H1 (cell line): ENCODE results near the gene NDST4. TPM values are rescaled to one million over a fixed set of nuclear protein-coding genes. Genes with fewer than 3 reads are reported as not detected.

Source experiments
- CTCF ChIA-PET: fragments of 300-600 bp; sonication (Branson Sonifier 250); formaldehyde crosslinking; loops from one replicate; lab custom pipeline; 2021; ENCODE audit not compliant: partially characterized antibody; lab: Charles Lee
- POLR2A ChIA-PET: fragments of 300-600 bp; sonication (Branson Sonifier 250); formaldehyde crosslinking; loops from one replicate; lab custom pipeline; 2021; ENCODE audit warnings: inconsistent platforms; ENCODE audit not compliant: partially characterized antibody; lab: Charles Lee
- DNase-seq, 2 experiments: peaks; one replicate each; pipeline versions ENCODE4 v3.0.0 to v3.0.0-alpha.2; 2010 to 2022; ENCODE audit warnings: low spot score in 2 of 2, low read depth in 1 of 2, mixed read lengths in 1 of 2
- FAIRE-seq: peaks from 2 replicates; lab custom pipeline; 2011; peaks lifted over from hg19 to GRCh38; lab: Jason Lieb, UNC
- H2AFZ ChIP-seq: 2 replicates; pipeline ENCODE4 v1.8.1; 2012; ENCODE audit warnings: low read length, inconsistent platforms
- H2AK5ac ChIP-seq: 2 replicates; pipeline ENCODE4 v1.6.1; 2013; ENCODE audit warnings: low read depth, low read length
- H2BK120ac ChIP-seq: replicated peaks from 2 replicates; pipeline ENCODE3; 2013; ENCODE audit warnings: low read depth, low read length, inconsistent platforms
- H2BK12ac ChIP-seq: 2 replicates; pipeline ENCODE4 v1.6.1; 2013; ENCODE audit warnings: low read depth, low read length
- H2BK15ac ChIP-seq: 2 replicates; pipeline ENCODE4 v1.6.1; 2013; ENCODE audit warnings: low read length
- H2BK20ac ChIP-seq: 2 replicates; pipeline ENCODE4 v1.6.1; 2013; ENCODE audit warnings: low read length
- H2BK5ac ChIP-seq: 2 replicates; pipeline ENCODE4 v1.6.1; 2013; ENCODE audit warnings: low read depth, low read length
- H3K14ac ChIP-seq: 2 replicates; pipeline ENCODE4 v1.6.1; 2013; ENCODE audit warnings: inconsistent platforms; ENCODE audit not compliant: insufficient read length
- H3K18ac ChIP-seq: 2 replicates; pipeline ENCODE4 v1.6.1; 2013; ENCODE audit warnings: low read length; ENCODE audit errors: extremely low read depth
- H3K23ac ChIP-seq: 2 replicates; pipeline ENCODE4 v1.6.1; 2013; ENCODE audit warnings: inconsistent platforms; ENCODE audit not compliant: insufficient read length
- H3K23me2 ChIP-seq: 2 replicates; pipeline ENCODE4 v1.6.1; 2013; ENCODE audit warnings: low read depth, low read length
- H3K27ac ChIP-seq: 2 replicates; pipeline ENCODE4 v1.6.1; 2011; ENCODE audit warnings: low read depth, low read length, inconsistent platforms
- H3K27me3 ChIP-seq, 4 experiments: replicated peaks in 1 of 4; 1 replicate in 1 of 4; 2 replicates in 3 of 4; pipeline versions ENCODE4 v1.6.1 to v1.8.1; 2011 to 2013; ENCODE audit warnings: low read length in 3 of 4, mild to moderate bottlenecking in 3 of 4, inconsistent platforms in 2 of 4, mixed read lengths in 2 of 4, moderate library complexity in 1 of 4; ENCODE audit not compliant: control insufficient read depth in 3 of 4, insufficient read depth in 3 of 4; ENCODE audit errors: extremely low read depth in 1 of 4
- H3K36me3 ChIP-seq, 4 experiments: 2 replicates each; pipeline versions ENCODE4 v1.6.1 to v1.8.1; 2011 to 2013; ENCODE audit warnings: mild to moderate bottlenecking in 4 of 4, low read length in 3 of 4, moderate library complexity in 2 of 4, control low read depth in 1 of 4, inconsistent platforms in 1 of 4; ENCODE audit not compliant: insufficient read depth in 4 of 4, control insufficient read depth in 2 of 4
- H3K4ac ChIP-seq: replicated peaks from 2 replicates; pipeline ENCODE3; 2013; ENCODE audit warnings: low read length, low read depth, mixed read lengths, inconsistent platforms; ENCODE audit not compliant: insufficient read length
- H3K4me1 ChIP-seq, 4 experiments: replicated peaks in 1 of 4; 1 replicate in 1 of 4; 2 replicates in 3 of 4; pipeline versions ENCODE4 v1.6.1 to v1.8.1; 2011 to 2013; ENCODE audit warnings: low read length in 3 of 4, inconsistent platforms in 2 of 4, mixed read lengths in 1 of 4; ENCODE audit not compliant: insufficient read depth in 4 of 4, control insufficient read depth in 3 of 4
- H3K4me2 ChIP-seq, 2 experiments: 2 replicates each; pipeline versions ENCODE4 v1.6.1 to v1.8.1; 2011 to 2013; ENCODE audit warnings: low read depth in 2 of 2, low read length in 2 of 2, control low read depth in 1 of 2, inconsistent platforms in 1 of 2, mild to moderate bottlenecking in 1 of 2; ENCODE audit not compliant: insufficient read depth in 1 of 2
- H3K4me3 ChIP-seq, 4 experiments: fragments of 200-600, 300-600 bp in 1 of 4; sonication (generic), shearing (Covaris generic), sonication (Bioruptor Twin) in 1 of 4; 2 replicates each; pipeline versions ENCODE4 v1.5.1 to v1.8.1; 2011 to 2016; ENCODE audit warnings: low read length in 4 of 4, low read depth in 3 of 4, control low read depth in 2 of 4, inconsistent platforms in 2 of 4, mild to moderate bottlenecking in 2 of 4, mixed read lengths in 1 of 4, moderate library complexity in 1 of 4; ENCODE audit not compliant: insufficient read depth in 2 of 4; ENCODE audit errors: extremely low read depth in 1 of 4
- H3K56ac ChIP-seq: replicated peaks from 2 replicates; pipeline ENCODE3; 2013; ENCODE audit warnings: low read depth, mild to moderate bottlenecking, mixed read lengths, low read length, inconsistent platforms; ENCODE audit not compliant: insufficient read length
- H3K79me1 ChIP-seq: 2 replicates; pipeline ENCODE4 v1.6.1; 2013; ENCODE audit warnings: low read depth, low read length, control low read depth
- H3K79me2 ChIP-seq, 2 experiments: 2 replicates each; pipeline versions ENCODE4 v1.6.1 to v1.8.1; 2012 to 2013; ENCODE audit warnings: low read length in 2 of 2, mild to moderate bottlenecking in 2 of 2, inconsistent platforms in 1 of 2; ENCODE audit not compliant: insufficient read depth in 2 of 2, control insufficient read depth in 1 of 2
- H3K9ac ChIP-seq, 4 experiments: replicated peaks in 1 of 4; 1 replicate in 1 of 4; 2 replicates in 3 of 4; pipeline versions ENCODE4 v1.6.1 to v1.8.1; 2011 to 2013; ENCODE audit warnings: low read depth in 3 of 4, low read length in 3 of 4, control low read depth in 2 of 4, mild to moderate bottlenecking in 2 of 4, moderate library complexity in 2 of 4, inconsistent platforms in 1 of 4; ENCODE audit errors: extremely low read depth in 1 of 4
- H3K9me3 ChIP-seq, 2 experiments: 2 replicates each; pipeline versions ENCODE4 v1.6.1 to v1.8.1; 2012 to 2013; ENCODE audit warnings: mild to moderate bottlenecking in 2 of 2, moderate library complexity in 2 of 2, control low read depth in 1 of 2, inconsistent platforms in 1 of 2, low read depth in 1 of 2, low read length in 1 of 2, mixed read lengths in 1 of 2; ENCODE audit not compliant: insufficient read depth in 2 of 2
- H4K20me1 ChIP-seq, 2 experiments: replicated peaks in 1 of 2; 2 replicates each; pipeline versions ENCODE3 to v1.8.1; 2011 to 2013; ENCODE audit warnings: inconsistent platforms in 2 of 2, low read length in 2 of 2, mild to moderate bottlenecking in 1 of 2; ENCODE audit not compliant: insufficient read depth in 2 of 2, control insufficient read depth in 1 of 2
- H4K5ac ChIP-seq: 2 replicates; pipeline ENCODE4 v1.6.1; 2013; ENCODE audit warnings: low read length, low read depth, mixed read lengths, inconsistent platforms; ENCODE audit not compliant: insufficient read length
- H4K8ac ChIP-seq: 2 replicates; pipeline ENCODE4 v1.8.0; 2013; ENCODE audit warnings: mild to moderate bottlenecking, moderate library complexity, low read length, inconsistent platforms; ENCODE audit not compliant: insufficient read depth; ENCODE audit errors: extremely low read depth
- H4K91ac ChIP-seq: replicated peaks from 2 replicates; pipeline ENCODE3; 2013; ENCODE audit warnings: low read length, mixed read lengths, inconsistent platforms; ENCODE audit not compliant: insufficient read length
- BCL11A ChIP-seq, 2 experiments: IDR thresholded peaks; one replicate each; pipeline ENCODE4 v1.6.1; 2011; ENCODE audit warnings: low read depth in 2 of 2, low read length in 2 of 2, mild to moderate bottlenecking in 2 of 2
- CBX5 ChIP-seq: fragments of 300-800, 300-1000 bp; sonication (generic); IDR thresholded peaks from 2 replicates; pipeline ENCODE4 v1.7.1; 2016; ENCODE audit warnings: antibody characterized with exemption, low read length, low read depth
- CEBPB ChIP-seq: IDR thresholded peaks from 2 replicates; pipeline ENCODE4 v1.6.1; 2012; ENCODE audit warnings: low read depth, low read length
- CHD2 ChIP-seq: IDR thresholded peaks from 2 replicates; pipeline ENCODE4 v1.6.1; 2012; ENCODE audit warnings: low read length, improper control_type of control experiment
- CTBP2 ChIP-seq: IDR thresholded peaks from 2 replicates; pipeline ENCODE4 v1.7.0; 2011; ENCODE audit warnings: borderline replicate concordance, mild to moderate bottlenecking, moderate library complexity, mixed read lengths, low read length; ENCODE audit not compliant: insufficient read depth, insufficient read length
- EGR1 ChIP-seq: IDR thresholded peaks from 2 replicates; pipeline ENCODE4 v1.6.1; 2011; ENCODE audit warnings: low read depth, low read length, borderline replicate concordance
- KDM5A ChIP-seq: fragments of 200-600 bp; IDR thresholded peaks from 2 replicates; pipeline ENCODE4 v1.7.1; 2012; ENCODE audit warnings: mild to moderate bottlenecking, low read length, inconsistent platforms, mixed read lengths
- MAX ChIP-seq: IDR thresholded peaks from 2 replicates; pipeline ENCODE4 v1.6.1; 2012; ENCODE audit warnings: inconsistent platforms
- POLR2AphosphoS5 ChIP-seq: IDR thresholded peaks from 2 replicates; pipeline ENCODE4 v1.6.1; 2011; ENCODE audit warnings: low read depth, low read length
- POU5F1 ChIP-seq: IDR thresholded peaks from 2 replicates; pipeline ENCODE4 v1.6.1; 2011; ENCODE audit warnings: low read depth, mild to moderate bottlenecking, low read length, moderate library complexity
- SIN3A ChIP-seq, 2 experiments: IDR thresholded peaks in 1 of 2; conservative IDR thresholded peaks in 1 of 2; 2 replicates each; pipeline ENCODE4 v1.6.1; 2011 to 2012; ENCODE audit warnings: low read length in 2 of 2, improper control_type of control experiment in 1 of 2, low read depth in 1 of 2, mild to moderate bottlenecking in 1 of 2
- SP2 ChIP-seq: IDR thresholded peaks from 2 replicates; pipeline ENCODE4 v1.6.1; 2012; ENCODE audit warnings: mild to moderate bottlenecking, low read length, inconsistent platforms
- TCF12 ChIP-seq: IDR thresholded peaks from 2 replicates; pipeline ENCODE4 v1.6.1; 2011; ENCODE audit warnings: low read depth, mild to moderate bottlenecking, low read length
- WGBS, 2 experiments: shearing (Covaris generic) in 1 of 2; methylation state at CpG; one replicate each; pipeline versions ENCODE4 v1.1.6 to v1.1.7; 2013 to 2015; ENCODE audit warnings: low lambda C conversion rate in 2 of 2, mixed read lengths in 2 of 2, inconsistent platforms in 1 of 2, low coverage in 1 of 2, missing lambda C conversion rate in 1 of 2; ENCODE audit not compliant: insufficient replicate concordance in 2 of 2, insufficient coverage in 1 of 2, insufficient read length in 1 of 2; ENCODE audit errors: extremely low coverage in 1 of 2, missing lambda C conversion rate in 1 of 2; 5-methylcytosine and 5-hydroxymethylcytosine counted together
- polyA plus RNA-seq, 7 experiments: library from polyadenylated mRNA; depleted of rRNA in 3 of 7; stranded (reverse) in 5 of 7; unstranded in 2 of 7; fragments of >200 nt in 5 of 7; fragments of 200-250 nt in 2 of 7; gene quantifications; 1 replicate in 5 of 7; 2 replicates in 1 of 7; 4 replicates in 1 of 7; pipeline versions ENCODE4 v1.2.1 to v1.2.3, GENCODE V29; 2011 to 2013; ENCODE audit warnings: missing spikeins in 2 of 7, mixed read lengths in 2 of 7
- total RNA-seq: library from RNA; stranded (reverse); fragmentation: NEBNext Ultra II Directional; extraction: Animal tissue kit (Norgen Biotek cat#: 25700); gene quantifications from 2 replicates; pipeline ENCODE4 v1.2.1, GENCODE V29; 2021
- TF ChIP-seq, protein P1 (sequence below): IDR thresholded peaks from 2 replicates; pipeline ENCODE4 v1.6.1; 2012; ENCODE audit warnings: inconsistent platforms

Gene NDST4
- total and polyA plus RNA-seq, 2 of the 8 experiments (the other 6 are each of a cell fraction or from before 2014, with no cell fraction given) = 0.02 TPM; not detected in 1

DNA sequence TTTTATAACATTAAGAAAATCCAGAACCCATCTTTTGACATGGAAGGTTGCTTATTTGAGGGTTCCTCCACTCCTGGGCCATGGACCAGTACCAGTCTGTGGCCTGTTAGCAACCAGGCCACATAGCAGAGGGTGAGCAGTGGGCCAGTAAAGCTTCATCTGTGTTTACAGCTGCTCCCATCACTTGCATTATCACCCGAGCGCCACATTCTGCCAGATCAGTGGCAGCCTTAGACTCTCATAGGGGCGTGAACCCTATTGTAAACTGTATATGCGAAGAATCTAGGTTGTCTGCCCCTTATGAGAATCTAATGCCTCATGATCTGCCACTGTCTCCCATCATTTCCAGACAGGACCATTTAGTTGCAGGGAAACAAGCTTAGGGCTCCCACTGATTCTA lies 58.6 kb downstream of the NDST4 start:
- no peak overlapping the region for H3K18ac ChIP-seq
- H3K4ac ChIP-seq = no peak overlapping the region
- DNase-seq (no peak), FAIRE-seq (no peak)
- no peaks in the 10 kb centered on the region for H3K27me3 ChIP-seq
- no peaks in the 10 kb centered on the region for H4K20me1 ChIP-seq
- CTCF ChIA-PET = interaction anchor here (1.1 kb wide), 1 partner anchor 12 kb away, joined by 4 read pairs; no protein-coding TSS in a partner anchor
- H2BK120ac ChIP-seq = no peak overlapping the region
- no peak overlapping the region for H3K27ac ChIP-seq
- H3K4me3 ChIP-seq = no peak overlapping the region
- H3K23me2 ChIP-seq = no peaks in the 10 kb centered on the region
- no peaks in the 10 kb centered on the region for H3K4me1 ChIP-seq
- H3K9me3 ChIP-seq = no peaks in the 10 kb centered on the region
- H3K56ac ChIP-seq = no peak overlapping the region
- H2BK20ac ChIP-seq = no peak overlapping the region
- no peak overlapping the region for H3K23ac ChIP-seq
- POLR2A ChIA-PET = no interaction called here
- no peaks in the 10 kb centered on the region for H3K79me2 ChIP-seq
- H2BK5ac ChIP-seq = no peak overlapping the region
- H2BK12ac ChIP-seq = no peak overlapping the region
- no peak overlapping the region for H4K91ac ChIP-seq
- WGBS, 2 experiments = 96% methylated on average over 4 of the region's 4 CpGs; no CpG with 5 or more reads in 1 of the 2 experiments
- no peak overlapping the region for H2AFZ ChIP-seq
- no peak overlapping the region for H3K9ac ChIP-seq
- H3K4me2 ChIP-seq = no peak overlapping the region
- H3K14ac ChIP-seq = no peak overlapping the region
- no peak overlapping the region; the same call in 1 of the 2 replicates for H4K8ac ChIP-seq
- no peak overlapping the region for H4K5ac ChIP-seq
- no peak overlapping the region for H2AK5ac ChIP-seq
- H3K36me3 ChIP-seq = no peaks in the 10 kb centered on the region
- H3K79me1 ChIP-seq = no peaks in the 10 kb centered on the region
- H2BK15ac ChIP-seq = no peak overlapping the region
- TF ChIP-seq EGR1 (no peak), CHD2 (no peak), CTBP2 (no peak), KDM5A (no peak), POLR2AphosphoS5 (no peak), POU5F1 (no peak), TCF12 (no peak), SIN3A (conservative IDR thresholded peaks at IDR 0.05 in 1 of 2, IDR thresholded peaks at IDR 0.05 in 1 of 2; ENCODE audit: low read depth in 1 of 2, low read length in 2 of 2) (no peak), CEBPB (no peak), SP2 (no peak), CBX5 (no peak), MAX (no peak), BCL11A (IDR thresholded peaks at IDR 0.05; ENCODE audit: low read depth in 2 of 2, low read length in 2 of 2) (no peak)
- TF ChIP-seq, protein P1, sequence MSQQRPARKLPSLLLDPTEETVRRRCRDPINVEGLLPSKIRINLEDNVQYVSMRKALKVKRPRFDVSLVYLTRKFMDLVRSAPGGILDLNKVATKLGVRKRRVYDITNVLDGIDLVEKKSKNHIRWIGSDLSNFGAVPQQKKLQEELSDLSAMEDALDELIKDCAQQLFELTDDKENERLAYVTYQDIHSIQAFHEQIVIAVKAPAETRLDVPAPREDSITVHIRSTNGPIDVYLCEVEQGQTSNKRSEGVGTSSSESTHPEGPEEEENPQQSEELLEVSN = no peak
